Kidney glomerular epithelial cell (primary cell): Measurements from ENCODE around the gene KRT39.
A peak's percentile ranks its signal among the peaks of the same experiment; 100 is the strongest.

Experiments
- DNase-seq: peaks from one replicate; lab custom pipeline; 2025; lab: John Stamatoyannopoulos, UW

The KRT39 gene

GRCh38 chr17:40980117-40980516, 13.4 kb upstream of the KRT39 start:
- DNase-seq: no peak

GRCh38 chr17:40978575-40979151, 11.9 kb upstream of the KRT39 start:
- DNase-seq: no peak

- no peak for DNase-seq
Observed at GRCh38 chr17:40975516-40975915, 8.8 kb upstream of the KRT39 start.

GRCh38 chr17:40974366-40974765, 7.6 kb upstream of the KRT39 start:
- DNase-seq: no peak

- no peak for DNase-seq
Observed at GRCh38 chr17:40967582-40967981, 834 bp upstream of the KRT39 start.

GRCh38 chr17:40963838-40964237, 2.9 kb downstream of the KRT39 start:
- DNase-seq: peak; percentile 11

GRCh38 chr17:40962059-40962561, 4.6 kb downstream of the KRT39 start:
- no peak for DNase-seq

GRCh38 chr17:40961591-40961990, 5.2 kb downstream of the KRT39 start:
- DNase-seq: peak; percentile 43

GRCh38 chr17:40960144-40960543, 6.6 kb downstream of the KRT39 start:
- no peak for DNase-seq

GRCh38 chr17:40958086-40958953, 8.4 kb downstream of the KRT39 start:
- DNase-seq: peak; percentile 49

GRCh38 chr17:40956401-40957254, 10.1 kb downstream of the KRT39 start:
- DNase-seq: peak; percentile 96

GRCh38 chr17:40953881-40954280, 12.9 kb downstream of the KRT39 start:
- peak; percentile 87 for DNase-seq

GRCh38 chr17:40952661-40953060, 14.1 kb downstream of the KRT39 start:
- peak; percentile 77 for DNase-seq

GRCh38 chr17:40952154-40952553, 14.6 kb downstream of the KRT39 start:
- DNase-seq: no peak

- DNase-seq: peak; percentile 10
Observed at GRCh38 chr17:40951011-40951622, 15.6 kb downstream of the KRT39 start.

GRCh38 chr17:40950176-40950575, 16.6 kb downstream of the KRT39 start:
- DNase-seq: no peak

GRCh38 chr17:40949418-40949817, 17.3 kb downstream of the KRT39 start:
- peak; percentile 4 for DNase-seq

GRCh38 chr17:40947929-40948328, 18.8 kb downstream of the KRT39 start:
- DNase-seq: no peak

- DNase-seq: no peak
Observed at GRCh38 chr17:40945414-40945813, 21.3 kb downstream of the KRT39 start.

- DNase-seq: no peak
Observed at GRCh38 chr17:40944531-40944930, 22.2 kb downstream of the KRT39 start.

GRCh38 chr17:40942553-40942952, 24.2 kb downstream of the KRT39 start:
- no peak for DNase-seq

GRCh38 chr17:40940266-40940665, 26.5 kb downstream of the KRT39 start:
- DNase-seq: no peak
